ENCODE measurements around the gene TPI1. TPM values are rescaled to one million over a fixed set of nuclear protein-coding genes. Genes with fewer than 3 reads are reported as not detected.

Gene TPI1
- total RNA-seq (2014; rRNA removed; shearing (Covaris generic)): 1,353 and 1,607 TPM in 2 replicates

- Histone ChIP-seq H3K4me3 (ENCODE audit: insufficient read depth, low read depth, low read length) (peak within 1 kb of the TSS; percentile 96), H3K27me3 (ENCODE audit: control insufficient read depth, insufficient read depth, low read length) (no peaks in the 10 kb centered on the region), H3K36me3 (replicated peaks; ENCODE audit: control insufficient read depth, insufficient read depth, low read length) (peaks cover 29% of the 10 kb centered on the region)
- peak; percentile 99 for DNase-seq
Measured at GRCh38 chr12:6867413-6868210, at the start of gene TPI1. TPI1 (plus strand) TSS chr12:6867531; CDS start chr12:6867567, 36 bp downstream.

DNA sequence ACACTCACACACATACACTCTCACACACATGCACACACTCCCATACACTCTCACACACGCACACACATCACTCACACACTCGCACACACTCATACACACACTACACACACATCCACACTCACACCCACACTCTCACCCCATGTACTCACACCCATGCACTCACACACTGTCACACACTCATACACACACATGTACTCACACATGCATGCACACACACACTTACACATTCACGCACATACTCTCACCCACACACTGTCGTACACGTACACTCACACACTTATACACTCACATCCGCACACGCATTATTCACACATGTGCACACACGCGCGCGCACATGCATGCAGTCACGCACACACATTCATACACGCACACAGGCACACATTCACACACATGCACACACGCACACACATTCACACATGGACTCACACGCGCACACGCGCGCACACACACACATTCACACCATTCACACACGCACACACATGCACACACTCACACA is 49.6 kb upstream of the TPI1 start:
- no peaks in the 10 kb centered on the region for H3K36me3 ChIP-seq (replicated peaks; ENCODE audit: control insufficient read depth, insufficient read depth, low read length)
- no peak overlapping the region for H3K4me3 ChIP-seq (ENCODE audit: insufficient read depth, low read depth, low read length)
- H3K27me3 ChIP-seq (ENCODE audit: control insufficient read depth, insufficient read depth, low read length): peaks cover 30% of the 10 kb centered on the region
- DNase-seq: no peak

DNA sequence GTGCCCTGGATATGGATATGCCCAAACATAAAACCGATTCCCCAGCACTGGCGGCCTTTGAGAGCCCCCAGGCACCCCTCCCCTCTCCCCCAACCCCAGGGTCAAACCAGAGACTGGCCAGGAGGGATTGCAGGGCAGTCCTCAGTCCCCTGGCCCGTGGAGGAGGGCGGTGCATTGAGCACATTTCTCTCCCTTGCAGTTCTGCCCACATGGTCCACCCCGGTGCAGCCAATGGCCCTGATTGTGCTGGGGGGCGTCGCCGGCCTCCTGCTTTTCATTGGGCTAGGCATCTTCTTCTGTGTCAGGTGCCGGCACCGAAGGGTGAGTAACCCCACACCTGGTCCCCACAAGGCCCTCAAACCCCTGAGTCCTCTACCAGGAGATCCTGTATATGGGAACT is 49.1 kb upstream of the TPI1 start:
- Histone ChIP-seq H3K4me3 (ENCODE audit: insufficient read depth, low read depth, low read length) (no peak overlapping the region), H3K36me3 (replicated peaks; ENCODE audit: control insufficient read depth, insufficient read depth, low read length) (no peaks in the 10 kb centered on the region), H3K27me3 (ENCODE audit: control insufficient read depth, insufficient read depth, low read length) (peaks cover 36% of the 10 kb centered on the region)
- peak; percentile 83 for DNase-seq

- peak; percentile 42 for DNase-seq
- H3K4me3 ChIP-seq (ENCODE audit: insufficient read depth, low read depth, low read length): no peak overlapping the region
- H3K27me3 ChIP-seq (ENCODE audit: control insufficient read depth, insufficient read depth, low read length): peaks cover 40% of the 10 kb centered on the region
- H3K36me3 ChIP-seq (replicated peaks; ENCODE audit: control insufficient read depth, insufficient read depth, low read length): no peaks in the 10 kb centered on the region
Measured at GRCh38 chr12:6818645-6819044, 48.7 kb upstream of the TPI1 start.

- no peak overlapping the region for H3K4me3 ChIP-seq (ENCODE audit: insufficient read depth, low read depth, low read length)
- DNase-seq: peak; percentile 52
- no peaks in the 10 kb centered on the region for H3K36me3 ChIP-seq (replicated peaks; ENCODE audit: control insufficient read depth, insufficient read depth, low read length)
- peaks cover 44% of the 10 kb centered on the region for H3K27me3 ChIP-seq (ENCODE audit: control insufficient read depth, insufficient read depth, low read length)
Measured at GRCh38 chr12:6819106-6820030, 48.0 kb upstream of the TPI1 start.

DNA sequence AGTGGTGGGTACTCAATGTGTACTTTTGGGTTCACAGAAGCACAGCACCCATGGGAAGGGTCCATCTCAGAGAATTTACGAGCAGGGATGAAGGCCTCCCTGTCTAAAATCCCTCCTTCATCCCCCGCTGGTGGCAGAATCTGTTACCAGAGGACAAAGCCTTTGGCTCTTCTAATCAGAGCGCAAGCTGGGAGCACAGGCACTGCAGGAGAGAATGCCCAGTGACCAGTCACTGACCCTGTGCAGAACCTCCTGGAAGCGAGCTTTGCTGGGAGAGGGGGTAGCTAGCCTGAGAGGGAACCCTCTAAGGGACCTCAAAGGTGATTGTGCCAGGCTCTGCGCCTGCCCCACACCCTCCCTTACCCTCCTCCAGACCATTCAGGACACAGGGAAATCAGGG is 47.2 kb upstream of the TPI1 start:
- H3K4me3 ChIP-seq (ENCODE audit: insufficient read depth, low read depth, low read length): no peak overlapping the region
- peaks cover 48% of the 10 kb centered on the region for H3K27me3 ChIP-seq (ENCODE audit: control insufficient read depth, insufficient read depth, low read length)
- no peaks in the 10 kb centered on the region for H3K36me3 ChIP-seq (replicated peaks; ENCODE audit: control insufficient read depth, insufficient read depth, low read length)
- DNase-seq: peak; percentile 31

- peaks cover 62% of the 10 kb centered on the region for H3K27me3 ChIP-seq (ENCODE audit: control insufficient read depth, insufficient read depth, low read length)
- peak within 1 kb of the TSS; percentile 69 for H3K4me3 ChIP-seq (ENCODE audit: insufficient read depth, low read depth, low read length)
- DNase-seq: peak; percentile 95
- no peaks in the 10 kb centered on the region for H3K36me3 ChIP-seq (replicated peaks; ENCODE audit: control insufficient read depth, insufficient read depth, low read length)
Measured at GRCh38 chr12:6821591-6822425, 45.5 kb upstream of the TPI1 start, which contains the start of gene GPR162. GPR162 (plus strand) TSS chr12:6821821; CDS start chr12:6823899, 2,078 bp downstream.

DNA sequence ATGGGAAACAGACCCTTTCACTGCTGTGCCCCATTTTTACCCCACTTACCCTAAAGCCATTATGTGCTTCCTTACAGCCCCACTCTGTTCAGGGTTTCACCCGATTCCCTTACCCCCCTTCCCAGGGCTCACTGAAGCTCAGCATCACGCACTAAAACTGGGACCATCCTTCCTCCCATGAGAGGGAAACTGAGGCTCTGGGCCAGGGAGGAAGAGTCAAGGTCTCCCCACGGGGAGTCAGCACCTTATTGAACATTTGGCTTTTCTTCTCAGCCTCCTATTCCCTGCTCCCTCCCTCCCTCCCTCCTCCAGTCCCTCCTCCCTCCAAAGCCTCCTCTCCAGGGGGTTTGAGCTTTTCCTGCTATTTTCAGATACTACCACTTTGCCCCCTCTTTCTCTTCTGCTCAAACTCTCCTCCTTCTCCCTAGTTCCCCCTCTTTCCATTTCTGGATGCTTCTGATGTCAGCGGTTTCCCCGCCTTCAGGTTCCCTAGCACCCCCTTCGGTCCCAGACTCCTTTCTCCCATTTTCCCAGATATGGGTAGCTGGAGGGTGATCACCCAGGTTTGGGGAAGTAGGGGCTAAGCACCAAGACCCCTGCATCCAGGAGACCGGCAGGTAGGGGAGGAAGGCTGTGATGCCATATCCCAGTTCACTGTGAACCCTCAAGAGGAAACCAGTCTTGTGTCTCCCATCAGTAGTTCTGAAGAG is 44.8 kb upstream of the TPI1 start:
- peak overlapping the region; percentile 69 for H3K4me3 ChIP-seq (ENCODE audit: insufficient read depth, low read depth, low read length)
- peak; percentile 40 for DNase-seq
- no peaks in the 10 kb centered on the region for H3K36me3 ChIP-seq (replicated peaks; ENCODE audit: control insufficient read depth, insufficient read depth, low read length)
- H3K27me3 ChIP-seq (ENCODE audit: control insufficient read depth, insufficient read depth, low read length): peaks cover 66% of the 10 kb centered on the region

- peak; percentile 53 for DNase-seq
- H3K36me3 ChIP-seq (replicated peaks; ENCODE audit: control insufficient read depth, insufficient read depth, low read length): no peaks in the 10 kb centered on the region
- H3K4me3 ChIP-seq (ENCODE audit: insufficient read depth, low read depth, low read length): no peak overlapping the region
- peaks cover 66% of the 10 kb centered on the region for H3K27me3 ChIP-seq (ENCODE audit: control insufficient read depth, insufficient read depth, low read length)
Measured at GRCh38 chr12:6823182-6824084, 43.9 kb upstream of the TPI1 start.

GRCh38 chr12:6824085-6824775 is 43.1 kb upstream of the TPI1 start:
- H3K4me3 ChIP-seq (ENCODE audit: insufficient read depth, low read depth, low read length): no peak overlapping the region
- DNase-seq: peak; percentile 45
- no peaks in the 10 kb centered on the region for H3K36me3 ChIP-seq (replicated peaks; ENCODE audit: control insufficient read depth, insufficient read depth, low read length)
- peaks cover 66% of the 10 kb centered on the region for H3K27me3 ChIP-seq (ENCODE audit: control insufficient read depth, insufficient read depth, low read length)

DNA sequence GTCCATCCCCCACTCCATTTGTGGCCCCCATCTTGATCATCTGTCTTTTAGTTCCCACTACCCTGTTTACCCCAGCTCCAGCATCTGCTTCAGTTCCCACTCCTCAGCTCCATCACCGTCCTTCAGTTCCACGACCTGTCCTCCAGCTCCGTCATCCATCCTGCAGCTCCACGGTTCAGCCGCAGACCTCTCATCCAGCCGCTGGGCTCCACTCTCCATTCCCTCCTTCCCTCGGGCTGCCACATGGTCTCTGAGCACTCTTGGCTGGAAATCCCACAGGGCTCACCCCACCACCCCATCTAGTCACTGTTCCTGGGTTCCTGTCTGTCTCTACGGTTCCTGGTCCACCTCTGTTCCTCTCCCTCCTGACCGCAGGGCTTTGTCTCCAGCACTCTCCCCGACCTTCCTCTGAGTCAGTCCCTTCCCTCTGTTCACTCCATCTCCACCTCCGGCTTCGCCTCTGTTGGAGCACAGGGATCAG is 42.4 kb upstream of the TPI1 start:
- peak; percentile 67 for DNase-seq
- Histone ChIP-seq H3K36me3 (replicated peaks; ENCODE audit: control insufficient read depth, insufficient read depth, low read length) (no peaks in the 10 kb centered on the region), H3K4me3 (ENCODE audit: insufficient read depth, low read depth, low read length) (peak overlapping the region; percentile 57), H3K27me3 (ENCODE audit: control insufficient read depth, insufficient read depth, low read length) (peaks cover 62% of the 10 kb centered on the region)
